HG03095 (cell line): ENCODE data around the gene SKOR1.

Source experiments
- ATAC-seq: cut with Tn5 transposase; IDR thresholded peaks from one replicate; pipeline ENCODE4 v1.9.1; 2021; ENCODE audit warnings: moderate library complexity; ENCODE audit not compliant: unreplicated experiment

Gene SKOR1

DNA sequence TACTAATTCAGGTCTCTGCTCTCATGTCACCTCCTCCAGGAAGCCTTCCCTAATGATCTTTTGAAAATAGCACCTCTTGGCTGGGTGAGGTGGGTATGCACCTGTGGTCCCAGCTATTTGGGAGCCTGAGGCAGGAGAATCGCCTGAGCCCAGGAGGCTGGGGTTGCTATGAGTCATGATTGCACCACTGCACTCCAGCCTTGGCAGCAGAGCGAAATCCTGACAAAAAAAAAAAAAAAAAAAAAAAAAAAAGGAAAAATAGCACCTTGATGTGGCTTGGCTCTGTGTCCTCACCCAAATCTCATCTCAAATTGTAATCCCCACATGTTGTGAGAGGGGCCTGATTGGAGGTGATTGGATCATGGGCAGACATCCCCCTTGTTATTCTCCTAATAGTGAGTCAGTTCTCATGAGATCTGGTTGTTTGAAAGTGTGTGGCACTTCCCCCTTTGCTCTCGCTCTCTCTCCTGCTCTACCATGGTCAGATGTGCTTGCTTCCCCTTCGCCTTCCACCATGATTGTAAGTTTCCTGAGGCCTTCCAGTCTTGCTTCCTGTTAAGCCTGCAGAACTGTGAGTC, 25.8 kb downstream of the SKOR1 start:
- no peak for ATAC-seq

- no peak for ATAC-seq
Observed at GRCh38 chr15:67852418-67852817, 27.1 kb downstream of the SKOR1 start.

- ATAC-seq = no peak
Observed at GRCh38 chr15:67853454-67853853, 28.1 kb downstream of the SKOR1 start.

DNA sequence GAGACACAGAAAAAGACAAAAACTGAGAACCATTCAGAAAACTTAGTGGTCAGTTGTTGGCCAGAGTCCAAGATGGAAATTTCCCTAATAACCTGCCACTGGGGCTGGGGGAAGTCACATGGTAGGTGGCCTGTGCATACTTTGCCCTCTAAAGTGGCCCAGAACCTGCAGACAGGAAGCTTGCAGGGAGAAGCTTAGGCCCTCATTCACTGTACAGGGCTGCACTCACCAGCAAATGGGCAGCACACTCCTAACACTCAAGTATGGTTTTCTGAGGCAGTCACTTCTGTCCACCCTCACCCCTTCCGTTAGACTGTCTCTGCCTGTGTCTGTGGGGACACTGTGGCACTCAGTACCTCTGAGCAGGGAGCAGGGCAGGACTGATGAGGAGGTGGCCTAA, 29.0 kb downstream of the SKOR1 start:
- no peak for ATAC-seq

- no peak for ATAC-seq
Observed at GRCh38 chr15:67855842-67856241, 30.5 kb downstream of the SKOR1 start.

DNA sequence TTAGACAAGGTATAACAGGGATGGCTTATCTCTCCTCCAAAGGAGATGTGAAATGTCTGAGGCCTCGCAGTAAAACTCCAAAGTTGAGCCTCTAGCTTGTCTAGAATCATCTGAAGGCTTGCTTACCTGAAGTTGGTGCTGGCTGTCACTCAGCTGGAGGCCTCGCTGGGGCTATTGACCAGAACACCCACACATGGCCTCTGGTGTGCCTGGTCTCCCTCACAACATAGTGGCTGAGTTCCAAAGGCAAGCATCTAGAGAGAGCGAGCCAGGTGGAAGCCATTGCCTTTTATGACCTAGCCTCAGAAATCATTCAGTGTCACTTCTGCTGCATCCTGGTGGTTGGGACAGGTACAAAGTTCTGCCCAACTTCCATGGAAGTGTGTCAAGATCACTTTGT, 31.9 kb downstream of the SKOR1 start:
- no peak for ATAC-seq

- ATAC-seq = no peak
Observed at GRCh38 chr15:67859331-67859946, 34.1 kb downstream of the SKOR1 start.

GRCh38 chr15:67861983-67862382, 36.7 kb downstream of the SKOR1 start:
- no peak for ATAC-seq

DNA sequence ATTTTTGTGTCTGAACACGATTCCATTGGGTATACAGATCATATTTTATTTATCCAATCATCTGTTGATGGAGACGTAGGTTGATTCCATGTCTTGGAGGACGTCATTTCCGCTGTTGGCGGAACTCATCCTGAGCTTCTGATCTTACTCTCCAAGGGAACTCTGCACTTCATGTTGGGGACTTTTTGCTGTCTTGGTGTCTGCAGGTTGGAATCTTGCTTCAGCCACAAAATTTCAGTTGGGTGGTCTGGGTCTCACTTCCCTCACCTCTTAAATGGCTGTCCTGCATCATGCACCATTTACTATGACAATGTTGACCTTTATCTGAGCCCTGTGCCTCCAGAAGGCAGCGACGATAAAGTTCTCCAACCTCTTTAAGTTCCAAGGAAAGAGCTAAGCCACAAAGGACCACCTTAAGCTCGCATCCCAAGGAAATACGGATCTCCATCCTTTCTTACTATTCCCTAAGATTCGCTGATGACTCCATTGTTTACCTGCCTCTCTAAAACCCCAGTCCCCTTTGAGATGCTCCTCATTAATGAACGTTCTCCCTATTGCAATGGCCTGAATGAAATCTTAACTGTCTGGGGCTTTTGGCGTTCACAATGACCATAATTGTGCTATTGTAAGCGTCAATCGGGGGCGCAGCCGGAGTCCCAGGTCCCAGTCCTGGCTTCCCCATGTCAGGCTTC, 37.6 kb downstream of the SKOR1 start:
- peak; percentile 44 for ATAC-seq

- ATAC-seq = peak; percentile 68
Observed at GRCh38 chr15:67863442-67863987, 38.2 kb downstream of the SKOR1 start.

DNA sequence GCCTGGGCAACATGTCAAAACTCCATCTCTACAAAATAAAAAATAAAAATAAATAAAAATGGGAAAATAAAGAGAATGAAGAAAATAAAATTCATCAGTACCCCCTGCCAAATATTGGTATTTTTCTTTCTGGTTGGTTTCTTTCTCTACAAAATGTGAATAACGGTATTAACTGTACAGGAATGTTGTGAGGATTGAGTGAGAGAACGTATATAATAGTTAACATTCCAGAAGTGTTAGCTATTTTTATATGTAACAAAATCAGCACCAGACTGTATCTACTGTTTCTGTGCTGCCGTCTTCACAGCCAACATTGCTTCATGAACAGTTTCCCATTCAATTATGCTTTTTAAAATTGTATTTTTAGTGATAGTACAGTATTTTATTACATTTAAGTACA, 40.0 kb downstream of the SKOR1 start:
- ATAC-seq = no peak

GRCh38 chr15:67865766-67866165, 40.5 kb downstream of the SKOR1 start:
- ATAC-seq = no peak

GRCh38 chr15:67869701-67870100, 44.4 kb downstream of the SKOR1 start:
- ATAC-seq = no peak

- ATAC-seq = no peak
Observed at GRCh38 chr15:67870868-67871408, 45.6 kb downstream of the SKOR1 start.

DNA sequence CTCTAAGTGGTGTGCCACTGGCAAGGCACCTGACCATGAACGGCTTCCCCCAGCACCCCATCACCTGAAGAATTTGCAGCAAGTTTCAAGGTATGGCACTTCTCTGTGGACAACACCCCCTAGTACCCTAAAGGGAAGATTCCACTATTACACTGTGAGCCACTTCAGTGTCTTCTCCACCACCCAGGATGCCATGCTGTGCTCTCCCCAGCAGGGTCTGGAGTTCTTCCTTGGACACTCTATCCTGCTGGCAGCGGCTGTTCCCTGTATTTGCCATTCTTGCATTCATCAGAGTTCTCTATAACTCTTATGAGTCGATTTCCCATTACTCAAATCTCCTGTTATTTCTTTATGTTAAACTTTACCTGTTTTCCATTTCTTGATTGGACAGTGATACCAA, 48.5 kb downstream of the SKOR1 start:
- ATAC-seq = no peak

DNA sequence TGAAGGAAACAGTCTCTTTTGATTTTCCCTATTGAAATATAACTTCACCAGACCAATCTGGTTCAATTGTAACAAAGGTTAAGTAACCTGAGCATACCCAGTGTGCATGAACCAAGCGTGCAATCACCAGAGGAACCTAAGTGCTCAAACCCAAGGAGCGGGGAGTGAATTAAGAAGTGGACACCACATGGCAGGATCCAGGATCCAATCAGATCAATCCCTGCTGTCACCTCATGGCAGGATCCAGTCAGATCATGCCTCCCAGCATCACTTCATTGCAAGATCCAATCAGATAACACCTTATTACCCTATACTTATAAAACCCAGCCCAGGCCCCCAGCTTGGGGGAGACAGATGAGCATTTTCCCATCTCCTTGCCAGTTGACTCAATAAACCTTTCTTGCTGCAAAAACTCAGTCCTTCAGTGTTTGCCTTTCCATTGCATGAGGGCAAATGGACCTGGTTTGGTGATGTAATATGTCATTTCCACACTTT, 53.5 kb downstream of the SKOR1 start:
- no peak for ATAC-seq

DNA sequence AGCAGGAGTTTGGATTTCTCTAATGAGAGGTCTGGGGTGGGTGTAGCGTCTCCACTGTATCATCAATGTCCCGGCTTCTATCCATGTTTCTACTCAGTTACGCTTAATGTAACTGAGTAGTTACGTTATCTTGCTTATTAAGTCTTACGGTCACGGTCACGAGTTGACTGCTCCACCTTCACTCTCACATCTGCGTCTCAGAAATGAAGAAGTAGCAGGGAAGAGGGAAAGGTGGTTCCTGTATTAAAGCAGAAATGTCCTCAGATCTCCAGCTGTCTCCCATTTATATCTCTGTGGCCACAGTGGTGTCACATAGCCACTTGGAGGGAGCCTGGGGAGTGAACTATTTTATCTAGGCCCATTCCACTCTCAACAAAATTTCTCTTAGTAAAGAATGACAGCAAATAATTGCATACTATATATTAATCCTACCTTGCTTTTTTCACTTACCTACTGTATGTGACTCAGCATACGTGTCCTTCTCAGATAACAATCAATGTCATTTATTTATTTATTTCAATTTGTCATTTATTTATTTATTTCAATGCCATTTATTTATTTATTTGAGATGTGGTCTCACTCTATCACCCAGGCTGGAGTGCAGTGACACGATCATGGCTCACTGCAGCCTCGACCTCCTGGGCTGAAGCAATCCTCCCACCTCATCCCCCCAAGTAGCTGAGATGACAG, 54.3 kb downstream of the SKOR1 start:
- no peak for ATAC-seq

- ATAC-seq = no peak
Observed at GRCh38 chr15:67880651-67881182, 55.4 kb downstream of the SKOR1 start.

GRCh38 chr15:67882487-67883233, 57.4 kb downstream of the SKOR1 start:
- ATAC-seq = no peak

DNA sequence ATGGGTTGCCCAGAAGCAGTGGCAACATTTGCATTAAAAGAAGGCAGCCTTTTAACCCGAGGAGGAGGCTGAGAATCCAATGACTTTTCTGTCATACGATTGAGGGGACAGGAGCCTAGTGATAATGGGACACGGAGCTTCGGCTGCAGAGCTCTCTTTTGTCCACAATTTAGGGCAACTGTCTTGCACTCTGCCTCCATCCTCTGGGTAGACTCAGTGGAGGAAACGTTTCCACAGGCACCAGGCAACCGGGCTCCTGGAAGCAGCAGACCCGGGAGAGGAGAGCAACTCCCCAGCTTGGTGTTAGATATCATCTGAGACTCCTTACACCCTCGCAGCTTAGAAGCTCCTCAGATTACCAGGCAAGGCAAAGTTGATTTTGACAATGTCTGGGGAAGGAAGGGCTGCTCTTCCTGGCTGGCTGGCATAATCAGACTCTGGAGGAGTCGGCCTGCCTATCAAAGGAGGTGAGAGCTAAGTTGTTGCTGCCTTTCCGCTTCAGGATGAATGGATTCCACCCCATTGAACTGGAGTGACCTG, 58.0 kb downstream of the SKOR1 start:
- ATAC-seq = no peak
